GM21390 (cell line): Measurements from ENCODE around the gene ARMH4.

ENCODE experiments used
- ATAC-seq: cut with Tn5 transposase; IDR thresholded peaks from one replicate; pipeline ENCODE4 v1.9.1; 2021; ENCODE audit not compliant: unreplicated experiment

Gene ARMH4, protein sequence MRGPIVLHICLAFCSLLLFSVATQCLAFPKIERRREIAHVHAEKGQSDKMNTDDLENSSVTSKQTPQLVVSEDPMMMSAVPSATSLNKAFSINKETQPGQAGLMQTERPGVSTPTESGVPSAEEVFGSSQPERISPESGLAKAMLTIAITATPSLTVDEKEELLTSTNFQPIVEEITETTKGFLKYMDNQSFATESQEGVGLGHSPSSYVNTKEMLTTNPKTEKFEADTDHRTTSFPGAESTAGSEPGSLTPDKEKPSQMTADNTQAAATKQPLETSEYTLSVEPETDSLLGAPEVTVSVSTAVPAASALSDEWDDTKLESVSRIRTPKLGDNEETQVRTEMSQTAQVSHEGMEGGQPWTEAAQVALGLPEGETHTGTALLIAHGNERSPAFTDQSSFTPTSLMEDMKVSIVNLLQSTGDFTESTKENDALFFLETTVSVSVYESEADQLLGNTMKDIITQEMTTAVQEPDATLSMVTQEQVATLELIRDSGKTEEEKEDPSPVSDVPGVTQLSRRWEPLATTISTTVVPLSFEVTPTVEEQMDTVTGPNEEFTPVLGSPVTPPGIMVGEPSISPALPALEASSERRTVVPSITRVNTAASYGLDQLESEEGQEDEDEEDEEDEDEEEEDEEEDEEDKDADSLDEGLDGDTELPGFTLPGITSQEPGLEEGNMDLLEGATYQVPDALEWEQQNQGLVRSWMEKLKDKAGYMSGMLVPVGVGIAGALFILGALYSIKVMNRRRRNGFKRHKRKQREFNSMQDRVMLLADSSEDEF

DNA sequence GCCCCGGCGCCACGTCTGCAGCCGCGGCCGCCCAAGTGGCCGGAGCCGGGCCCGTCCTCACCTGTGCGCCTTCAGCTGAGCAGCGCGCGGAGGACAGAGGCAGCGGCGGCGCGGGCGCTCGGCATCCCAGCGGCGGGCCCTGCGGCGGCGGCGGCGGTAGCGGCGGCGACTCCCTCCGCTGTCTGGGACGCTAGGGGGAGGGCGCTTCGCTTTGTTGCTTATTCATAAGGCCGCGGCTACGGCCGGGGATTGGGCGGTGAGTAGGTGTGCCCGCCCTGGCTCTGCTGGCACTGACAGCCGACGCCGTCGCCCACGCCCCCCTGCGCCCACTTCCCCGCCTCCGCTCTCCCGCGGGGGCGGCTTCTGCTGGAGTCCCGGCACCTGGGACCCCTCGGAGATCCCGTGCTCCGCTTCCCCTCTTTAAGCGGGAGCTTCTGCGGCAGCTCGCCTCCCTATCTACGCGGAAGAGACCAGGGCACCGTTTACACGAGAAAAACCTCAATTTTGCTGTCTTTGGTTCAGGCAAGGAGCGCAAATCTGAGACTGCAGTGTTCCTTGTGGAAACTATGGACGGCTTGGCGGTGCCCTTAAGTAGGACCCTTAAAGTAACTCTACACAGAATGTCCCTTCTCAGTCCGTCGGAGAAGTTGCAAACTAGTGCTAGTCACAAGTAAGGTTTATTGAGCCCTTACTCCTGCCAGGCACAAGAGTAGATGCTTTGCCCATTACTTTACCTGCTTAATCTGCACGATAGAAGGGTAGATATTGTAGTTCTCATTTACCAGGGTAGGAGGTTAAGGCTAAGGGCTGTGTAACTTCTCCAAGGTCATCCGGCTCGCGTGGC lies at the start of gene ARMH4:
ARMH4 (minus strand) TSS at position 200 of the 844 bp plus-strand sequence. CDS start 12,855 bp downstream, outside the sequence.
- peak; percentile 95 for ATAC-seq

DNA sequence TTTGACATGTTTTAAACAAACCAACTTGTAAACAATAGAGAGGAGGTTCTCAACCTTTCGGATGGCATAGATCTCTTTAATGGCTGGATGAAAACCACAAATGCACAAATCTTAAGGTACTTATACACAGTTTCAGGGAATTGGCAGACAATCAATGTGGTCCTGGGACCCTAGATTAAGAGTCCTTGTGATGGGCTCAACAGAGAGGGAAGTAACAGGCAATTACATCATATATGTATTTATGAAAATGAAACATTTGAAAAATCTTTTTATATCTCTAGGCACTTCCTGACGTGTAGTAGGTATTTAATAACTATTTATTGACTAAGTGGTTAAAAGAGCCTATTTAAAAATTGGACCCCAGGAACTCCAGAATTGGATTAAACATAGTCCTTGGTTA lies 48.8 kb upstream of the ARMH4 start:
- ATAC-seq, result no peak

DNA sequence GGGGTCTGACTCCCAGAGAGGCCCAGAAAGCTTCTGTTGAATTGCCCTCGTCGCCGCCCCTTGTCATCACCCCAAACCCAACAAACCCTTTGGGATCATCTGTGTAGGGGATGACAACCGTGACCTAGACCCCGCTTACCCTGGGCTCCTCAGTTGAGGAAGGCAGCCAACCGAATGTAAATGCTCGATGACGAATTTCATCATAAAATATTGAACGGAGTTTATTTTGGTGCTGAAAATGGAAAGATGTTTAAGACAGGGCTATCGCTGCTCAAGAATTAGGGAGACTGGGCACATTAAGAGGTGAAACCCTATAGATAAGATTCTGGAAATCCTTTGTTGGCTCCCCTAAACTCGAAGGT lies 48.4 kb upstream of the ARMH4 start:
- peak; percentile 5 for ATAC-seq

DNA sequence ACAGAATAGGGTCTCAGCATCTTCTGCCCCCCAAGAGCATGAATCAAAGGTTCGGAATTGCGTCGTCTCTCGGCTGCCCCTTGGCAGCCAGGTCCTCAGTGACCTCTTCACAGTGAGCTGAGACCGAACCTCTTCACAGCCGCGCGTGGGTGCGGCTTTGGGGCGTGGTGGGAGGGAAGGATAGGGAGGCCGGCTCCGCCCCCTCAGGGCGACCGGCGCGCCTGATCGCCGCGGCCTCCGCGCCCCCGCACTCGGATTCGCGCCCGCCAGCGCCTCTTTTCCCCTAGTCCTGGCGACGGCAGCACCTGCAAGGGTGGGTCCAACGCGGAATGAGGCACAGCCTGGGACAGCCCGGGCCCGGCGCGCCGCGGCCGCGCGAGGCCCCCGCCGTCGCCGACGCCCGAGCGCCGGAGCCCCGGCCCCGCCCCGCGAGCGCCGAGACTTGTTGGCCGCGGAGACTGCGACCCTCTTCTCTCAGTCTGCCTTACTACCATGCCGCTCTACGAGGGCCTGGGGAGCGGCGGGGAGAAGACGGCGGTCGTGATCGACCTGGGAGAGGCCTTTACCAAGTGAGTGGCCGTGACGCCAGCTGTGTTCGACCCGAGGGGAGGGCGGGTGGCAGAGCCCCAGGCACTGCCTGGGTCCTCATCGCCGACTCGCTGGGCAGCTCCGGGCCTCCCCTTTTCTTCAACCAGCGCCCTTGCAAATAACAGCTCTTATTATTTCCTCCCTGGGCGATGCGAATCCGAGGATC lies 47.9 kb upstream of the ARMH4 start, which contains the start of gene ACTR10:
ACTR10 (plus strand) TSS at position 424 of the 754 bp plus-strand sequence; CDS start at position 493, 69 bp downstream.
- peak; percentile 95 for ATAC-seq

DNA sequence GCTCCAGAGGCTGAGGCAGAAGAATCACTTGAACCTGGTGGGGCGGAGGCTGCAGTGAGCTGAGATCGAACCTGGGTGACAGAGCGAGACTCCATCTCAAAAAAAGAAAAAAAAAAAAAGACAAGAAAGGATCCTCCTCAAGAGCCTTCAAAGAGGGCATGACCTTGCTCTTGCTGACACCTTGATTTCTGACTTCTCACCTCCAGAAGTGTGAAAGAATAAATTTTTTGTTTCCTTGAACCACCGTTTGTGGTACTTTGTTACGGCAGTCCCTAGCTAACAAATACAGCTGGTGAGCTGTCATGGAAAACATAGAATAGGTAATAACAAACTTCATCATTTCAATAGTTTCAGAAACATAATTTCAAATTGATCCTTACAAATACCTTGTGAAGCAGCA lies 46.1 kb upstream of the ARMH4 start:
- ATAC-seq, result no peak

DNA sequence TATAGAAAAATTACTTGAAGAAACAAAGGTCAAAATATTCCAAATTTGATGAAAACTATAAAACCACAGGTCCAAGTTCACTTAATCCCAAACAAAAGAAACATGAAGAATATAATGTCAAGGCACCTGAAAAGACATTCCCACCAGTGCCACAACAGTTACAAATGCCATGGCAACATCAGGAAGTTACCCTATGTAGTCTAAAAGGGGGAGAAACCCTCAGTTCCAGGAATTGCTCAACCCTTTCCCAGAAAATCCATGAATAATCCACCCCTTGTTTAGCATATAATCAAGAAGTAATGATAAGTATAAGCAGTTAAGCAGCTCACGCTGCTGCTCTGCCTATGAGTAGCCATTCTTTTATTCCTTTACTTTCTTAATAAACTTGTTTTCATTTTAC lies 44.2 kb upstream of the ARMH4 start:
- no peak for ATAC-seq

DNA sequence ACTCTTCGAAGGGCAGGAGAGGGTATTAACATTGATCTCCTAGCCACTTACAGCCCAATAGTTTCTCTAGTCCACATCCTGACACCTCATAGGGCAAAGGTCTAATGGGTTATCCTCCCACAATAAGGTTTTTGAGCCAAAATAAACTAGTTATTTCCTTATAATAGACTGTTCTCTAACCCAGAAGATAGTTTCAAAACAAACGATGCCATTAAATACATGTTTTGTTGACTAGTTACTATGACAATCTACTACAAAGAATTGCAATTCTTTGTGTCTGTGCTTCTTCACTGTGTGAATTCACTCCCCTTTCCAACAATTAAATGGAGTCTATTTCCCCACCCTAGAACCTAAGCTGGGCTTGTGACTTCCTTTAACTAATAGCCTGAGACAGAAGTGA lies 41.5 kb upstream of the ARMH4 start:
- no peak for ATAC-seq

DNA sequence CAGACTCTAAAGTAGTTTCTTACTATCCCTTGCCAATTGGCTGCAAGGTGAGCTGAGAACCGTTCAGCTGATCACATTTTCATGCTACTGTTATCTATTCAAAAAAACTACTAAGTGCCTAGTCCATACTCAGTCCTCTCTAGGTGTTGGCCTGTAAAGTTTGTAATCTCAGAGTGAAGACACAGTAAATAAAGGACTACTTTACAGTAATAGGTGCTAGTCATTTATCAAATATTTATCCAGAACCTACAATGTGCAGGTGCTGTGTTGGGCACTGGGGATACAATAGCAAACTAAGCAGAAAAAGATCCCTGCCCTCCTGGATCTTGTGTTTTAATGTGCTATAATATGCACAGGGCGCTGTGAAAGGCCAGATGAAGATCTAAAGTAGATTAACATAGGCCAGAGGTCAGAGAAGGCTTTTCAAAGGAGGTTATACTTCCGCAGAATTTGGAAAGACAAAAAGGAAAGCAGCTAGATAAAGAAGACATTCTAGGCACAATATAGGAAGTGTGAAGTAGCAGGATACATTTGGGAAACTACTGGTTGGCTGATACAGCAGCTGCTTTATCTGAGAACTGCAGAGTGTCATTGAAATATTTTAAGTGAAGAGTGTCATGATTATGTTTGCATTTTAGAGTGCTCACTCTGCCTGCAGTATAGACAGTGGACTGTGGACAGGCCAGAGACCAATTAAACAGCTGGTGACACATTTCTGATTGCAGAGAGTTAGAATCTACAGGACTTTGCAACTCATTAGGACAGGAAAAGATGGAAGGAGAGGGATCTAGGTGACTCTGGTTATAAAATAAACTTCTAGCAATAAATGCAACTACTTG lies 40.0 kb upstream of the ARMH4 start:
- ATAC-seq, result no peak

DNA sequence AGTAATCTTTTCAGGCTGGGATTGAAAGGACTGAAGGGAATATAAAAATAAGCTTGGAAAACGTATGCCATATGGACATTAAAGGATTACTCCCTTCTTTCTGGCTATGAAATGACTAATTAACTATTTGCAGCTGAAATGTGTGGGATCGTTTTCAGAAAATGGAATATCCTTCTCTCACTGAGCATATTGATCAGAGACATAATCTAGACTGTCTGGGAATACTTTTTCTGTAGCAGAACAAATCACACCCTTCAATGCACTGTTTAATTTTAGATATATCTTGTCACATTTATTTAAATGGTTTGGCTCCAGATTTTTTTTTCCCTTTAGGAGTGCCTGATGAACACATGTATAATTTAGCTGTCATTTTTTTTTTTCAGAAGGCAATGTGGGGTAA lies 37.2 kb upstream of the ARMH4 start:
- ATAC-seq, result no peak

DNA sequence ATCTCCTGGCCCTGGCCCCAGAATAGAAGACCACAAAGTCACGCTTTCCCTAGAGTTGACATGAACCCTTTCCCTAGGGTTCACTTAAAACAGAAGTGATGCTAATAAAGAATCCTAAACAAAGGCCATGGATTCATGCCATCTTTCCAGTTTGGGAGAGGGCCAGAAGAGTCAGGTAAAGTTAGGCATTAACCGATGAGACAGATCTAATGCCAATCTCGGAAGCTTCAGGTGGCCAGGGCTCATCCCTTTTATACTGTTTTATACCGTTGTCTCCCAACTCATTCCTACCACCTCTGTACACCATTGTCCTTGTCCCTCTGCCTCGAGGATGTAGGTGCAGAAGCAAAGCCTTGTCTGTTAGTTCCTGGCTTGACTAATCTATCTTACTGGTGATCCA lies 25.1 kb upstream of the ARMH4 start:
- no peak for ATAC-seq

DNA sequence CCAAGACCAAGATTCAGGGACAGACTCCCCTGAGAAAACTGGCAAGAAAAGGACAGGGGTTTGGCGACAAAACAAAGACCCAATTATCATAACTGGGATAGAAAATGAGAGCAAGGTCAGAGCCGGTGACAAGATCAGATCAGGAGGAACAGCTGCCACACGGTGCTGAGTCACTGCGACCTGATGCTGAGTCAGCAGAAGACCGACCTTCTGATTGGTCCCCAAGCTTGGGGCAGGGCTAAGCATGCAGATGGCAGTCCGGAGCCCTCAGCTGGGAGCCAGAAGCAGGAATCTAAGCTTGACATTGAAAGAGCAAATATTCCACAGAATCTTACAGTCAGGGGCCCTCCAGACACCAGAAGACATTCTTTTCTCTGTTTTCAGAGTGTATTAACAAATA lies 19.1 kb upstream of the ARMH4 start:
- ATAC-seq, result peak; percentile 92

DNA sequence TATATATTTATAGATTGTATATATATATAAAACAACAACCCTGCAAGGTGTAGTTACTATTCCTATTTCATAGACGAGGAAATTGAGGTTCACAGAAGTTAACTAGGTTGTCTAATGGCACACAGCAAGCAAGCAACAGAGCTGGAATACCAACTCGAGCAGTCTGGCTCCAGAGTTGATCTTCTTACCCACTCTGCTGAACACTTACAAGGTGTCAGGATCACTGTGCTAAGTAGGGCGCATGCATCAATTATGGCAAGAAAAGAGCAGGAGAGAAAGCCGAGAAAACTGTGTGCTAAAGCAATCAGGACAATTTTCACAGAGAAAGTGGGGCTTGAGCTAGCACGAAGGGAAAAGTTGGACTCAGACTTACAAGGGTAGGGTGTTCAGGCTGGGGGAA lies 15.9 kb upstream of the ARMH4 start:
- ATAC-seq, result no peak

DNA sequence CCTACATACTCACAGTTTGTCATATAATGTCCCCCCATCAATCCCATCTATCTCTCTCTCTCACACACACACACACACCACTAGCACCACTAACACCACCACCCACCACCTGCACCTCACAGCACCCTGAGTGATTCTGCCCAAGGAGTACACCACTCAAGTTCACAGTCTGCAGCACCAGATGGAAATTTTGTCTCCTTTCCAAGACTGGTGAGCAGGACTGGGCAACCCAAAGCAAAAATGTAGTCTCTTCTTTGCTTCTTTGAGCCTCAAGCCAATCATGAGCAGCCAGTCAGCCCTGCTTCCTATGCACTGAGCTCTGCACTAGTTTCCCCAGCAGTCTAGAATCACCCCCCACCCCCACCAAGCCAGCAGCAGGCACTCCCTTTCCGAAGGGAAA lies 15.0 kb upstream of the ARMH4 start:
- ATAC-seq, result no peak

DNA sequence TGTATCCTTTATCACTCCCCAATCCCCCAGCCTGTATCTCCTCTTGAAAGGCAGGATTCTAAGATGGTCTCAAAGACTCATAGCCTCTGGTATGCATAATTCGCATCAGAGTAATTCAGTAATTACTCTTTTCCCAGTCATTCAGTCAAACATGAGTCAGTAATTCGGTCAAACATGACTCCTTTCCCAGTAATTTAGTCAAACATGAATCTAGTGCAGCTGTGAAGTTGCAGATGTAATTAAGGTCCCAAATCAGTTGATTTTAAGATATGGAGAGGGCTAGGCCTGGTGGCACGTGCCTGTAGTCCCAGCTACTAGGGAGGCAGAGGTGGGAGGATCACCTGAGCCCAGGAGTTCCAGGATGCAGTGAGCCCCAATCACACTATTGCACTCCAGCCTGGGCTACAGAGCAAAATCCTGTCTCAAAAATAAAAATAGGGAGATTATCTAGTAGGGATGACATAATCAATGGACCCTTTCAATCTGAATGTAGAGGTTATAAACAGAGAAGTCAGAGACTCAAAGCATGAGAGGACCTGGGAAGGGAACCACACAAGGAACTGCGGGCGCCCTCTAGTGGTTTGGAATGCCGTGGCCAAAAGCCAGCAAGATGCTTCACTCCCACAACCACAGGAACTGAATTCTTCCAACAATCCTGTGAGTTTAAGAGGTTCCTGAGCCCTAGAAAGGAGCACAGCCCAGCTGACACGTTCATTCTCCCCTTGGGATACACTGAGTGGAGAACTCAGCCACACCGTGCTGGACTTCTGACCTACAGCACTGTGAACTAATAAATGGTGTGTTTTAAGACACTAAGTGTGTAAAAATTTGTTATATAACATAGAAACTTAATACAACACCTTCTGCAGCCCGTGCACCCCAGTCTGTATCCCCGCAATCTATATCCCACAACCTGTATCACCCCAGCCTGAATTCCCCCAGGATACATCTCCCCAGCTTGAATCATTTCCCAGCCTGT lies 14.3 kb upstream of the ARMH4 start:
- peak; percentile 58 for ATAC-seq

DNA sequence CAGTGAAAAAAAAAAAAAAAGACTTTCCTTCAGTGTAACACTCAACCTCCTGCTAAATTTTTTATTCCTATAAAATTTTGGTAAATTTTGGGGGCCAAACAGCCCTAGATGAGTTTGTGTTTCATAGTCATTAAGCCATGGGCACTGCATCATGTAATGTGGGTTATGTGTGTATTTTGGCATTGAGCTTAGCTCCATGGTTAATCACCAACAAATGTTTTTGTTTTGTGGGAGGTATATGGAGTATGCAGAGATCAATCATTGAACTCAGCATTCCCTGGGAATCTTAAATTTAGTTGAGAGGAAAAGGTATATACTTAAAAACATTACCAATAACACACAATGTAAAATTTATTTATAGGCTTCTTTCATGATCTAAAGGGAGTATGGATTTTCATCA lies 8.5 kb upstream of the ARMH4 start:
- no peak for ATAC-seq

DNA sequence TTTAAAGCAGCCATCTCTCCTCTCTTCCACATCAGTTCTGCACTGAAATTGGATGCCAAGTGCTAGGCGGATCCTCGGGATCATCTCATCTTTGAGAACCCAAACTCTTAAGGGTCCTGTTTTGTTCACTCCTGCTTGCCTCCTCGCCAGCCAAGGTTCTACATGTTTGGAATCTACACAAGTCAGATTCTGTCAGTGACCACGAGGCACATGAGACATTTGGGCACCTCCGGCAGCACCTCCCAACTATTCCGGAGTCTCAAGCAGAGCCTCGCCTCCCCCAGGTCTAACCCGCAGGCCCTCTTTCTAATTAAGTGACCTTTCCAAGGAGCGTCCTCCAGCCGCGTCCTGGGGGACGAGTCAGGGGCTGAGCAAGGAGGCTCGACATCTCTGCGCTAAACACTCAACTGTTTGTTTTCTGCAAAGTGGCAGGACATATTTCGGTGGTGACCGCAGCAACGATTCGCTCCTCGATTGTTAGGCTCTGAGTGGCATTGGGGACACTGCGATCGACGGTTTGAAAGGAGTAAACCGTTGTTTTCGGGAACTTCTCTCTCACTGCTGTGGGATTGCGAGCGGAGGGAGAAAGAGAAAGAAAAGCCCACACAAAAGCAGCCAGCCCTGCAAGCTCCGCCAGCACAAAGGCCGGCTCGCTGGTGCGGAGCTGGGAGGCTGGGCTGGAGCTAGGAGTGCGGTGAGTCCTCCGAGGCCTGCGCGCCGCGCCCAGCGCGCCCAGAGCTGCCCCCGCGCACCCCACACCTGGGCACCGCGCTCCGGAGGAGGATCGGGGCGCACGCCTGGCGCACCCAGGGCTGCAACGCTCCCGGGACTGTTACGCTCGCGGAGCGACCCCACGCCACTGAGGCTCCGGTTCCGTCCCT lies 640 bp downstream of the ARMH4 start:
- no peak for ATAC-seq

DNA sequence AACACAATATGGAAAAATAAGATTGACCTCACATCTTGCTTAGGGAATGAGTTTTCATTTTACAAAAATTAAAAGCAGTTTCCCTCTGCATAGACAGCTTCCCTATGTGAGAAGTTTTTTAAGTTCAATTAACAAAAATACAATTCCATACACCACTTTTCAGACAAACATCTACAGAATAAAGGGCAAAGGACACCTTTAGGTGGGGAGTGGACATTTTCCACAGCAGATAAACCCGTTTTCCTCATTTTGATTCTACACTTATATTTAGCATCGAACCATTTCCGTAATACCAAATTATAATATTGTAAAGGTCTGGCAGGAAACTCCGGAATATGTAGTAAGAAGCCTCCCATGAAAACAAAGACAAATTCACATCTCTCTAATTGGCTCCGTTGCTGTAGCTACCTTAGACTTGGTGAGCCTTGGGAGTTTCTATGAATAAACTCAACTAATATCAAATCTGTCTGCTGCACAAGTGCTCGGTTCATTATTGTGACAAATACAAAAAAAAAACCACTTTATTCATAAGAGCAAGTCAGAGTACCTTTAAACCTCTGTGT lies 1.7 kb downstream of the ARMH4 start:
- ATAC-seq, result no peak
